Stomach (tissue), 4 donors: ENCODE results near the gene GSG1L.

Source experiments
- CTCF ChIP-seq, 7 experiments: fragments of 450-650 bp in 4 of 7; fragments of 200-600 bp in 3 of 7; sonication (generic) in 3 of 7; IDR thresholded peaks; one replicate each; pipeline ENCODE4 v1.5.1; 2016 to 2019; ENCODE audit warnings: antibody characterized with exemption in 7 of 7, control low read depth in 2 of 7, mild to moderate bottlenecking in 1 of 7
- EP300 ChIP-seq: sonication (generic); formaldehyde crosslinking; IDR thresholded peaks from one replicate; pipeline ENCODE4 v1.6.1; 2017; ENCODE audit warnings: antibody characterized with exemption
- POLR2A ChIP-seq, 4 donors: fragments of 450-650 bp; IDR thresholded peaks; one replicate each; pipeline ENCODE4 v1.6.1; 2016; ENCODE audit warnings: antibody characterized with exemption in 4 of 4, control low read depth in 2 of 4, mild to moderate bottlenecking in 1 of 4, moderate library complexity in 1 of 4
- POLR2AphosphoS5 ChIP-seq, 3 donors: sonication (generic); formaldehyde crosslinking; IDR thresholded peaks; one replicate each; pipeline ENCODE4 v1.6.1; 2016; ENCODE audit warnings: antibody characterized with exemption in 3 of 3

- no peak for TF ChIP-seq CTCF (IDR thresholded peaks at IDR 0.05)
- TF ChIP-seq POLR2A (IDR thresholded peaks at IDR 0.05): no peak
- no peak for TF ChIP-seq EP300
- no peak for TF ChIP-seq POLR2AphosphoS5 (IDR thresholded peaks at IDR 0.05)
These were observed 42.4 kb upstream of the GSG1L start for GRCh38 chr16:28105954-28106353.
